ENCODE data around the gene SH3BP4.

DNA sequence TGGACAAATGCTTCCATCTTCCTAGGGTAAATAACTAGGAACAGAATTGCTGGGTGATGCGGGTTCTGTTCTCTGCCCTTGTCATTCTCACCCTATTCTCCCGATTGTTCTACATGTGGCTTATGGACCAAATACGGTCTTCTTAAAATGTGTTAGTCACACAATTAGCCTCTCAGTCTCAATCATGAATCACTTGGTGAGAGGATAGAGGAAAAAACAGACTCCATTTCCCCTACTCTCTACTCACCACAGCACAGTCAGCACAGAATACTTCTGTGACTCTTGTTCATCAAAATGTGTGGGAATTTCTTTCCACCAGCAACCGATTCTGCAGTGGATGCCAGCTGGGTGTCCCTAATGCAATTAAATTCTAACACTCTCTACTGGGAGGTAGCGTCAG, 125.2 kb downstream of the SH3BP4 start:
- no peak for TF ChIP-seq POLR2A (IDR thresholded peaks at IDR 0.05)
- TF ChIP-seq, protein P1, sequence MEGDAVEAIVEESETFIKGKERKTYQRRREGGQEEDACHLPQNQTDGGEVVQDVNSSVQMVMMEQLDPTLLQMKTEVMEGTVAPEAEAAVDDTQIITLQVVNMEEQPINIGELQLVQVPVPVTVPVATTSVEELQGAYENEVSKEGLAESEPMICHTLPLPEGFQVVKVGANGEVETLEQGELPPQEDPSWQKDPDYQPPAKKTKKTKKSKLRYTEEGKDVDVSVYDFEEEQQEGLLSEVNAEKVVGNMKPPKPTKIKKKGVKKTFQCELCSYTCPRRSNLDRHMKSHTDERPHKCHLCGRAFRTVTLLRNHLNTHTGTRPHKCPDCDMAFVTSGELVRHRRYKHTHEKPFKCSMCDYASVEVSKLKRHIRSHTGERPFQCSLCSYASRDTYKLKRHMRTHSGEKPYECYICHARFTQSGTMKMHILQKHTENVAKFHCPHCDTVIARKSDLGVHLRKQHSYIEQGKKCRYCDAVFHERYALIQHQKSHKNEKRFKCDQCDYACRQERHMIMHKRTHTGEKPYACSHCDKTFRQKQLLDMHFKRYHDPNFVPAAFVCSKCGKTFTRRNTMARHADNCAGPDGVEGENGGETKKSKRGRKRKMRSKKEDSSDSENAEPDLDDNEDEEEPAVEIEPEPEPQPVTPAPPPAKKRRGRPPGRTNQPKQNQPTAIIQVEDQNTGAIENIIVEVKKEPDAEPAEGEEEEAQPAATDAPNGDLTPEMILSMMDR (IDR thresholded peaks at IDR 0.05), result no peak

Measured in Peyer's patch (tissue), 4 donors.